Sigmoid colon (tissue), 7 donors: ENCODE measurements around the gene CLEC4G. TPM values are rescaled to one million over a fixed set of nuclear protein-coding genes. Genes with fewer than 3 reads are reported as not detected.

Experiments
- DNase-seq: peaks from one replicate; pipeline ENCODE4 v3.0.0-alpha.2; 2019
- H3K27ac ChIP-seq, 4 donors: fragments of 200-600 bp; sonication (generic); one replicate each; pipeline ENCODE4 v1.5.1; 2016 to 2019; ENCODE audit warnings: mild to moderate bottlenecking in 1 of 4
- H3K27me3 ChIP-seq, 3 donors: fragments of 200-600 bp; sonication (generic); one replicate each; pipeline ENCODE4 v1.5.1; 2019; ENCODE audit warnings: mild to moderate bottlenecking in 1 of 3
- H3K36me3 ChIP-seq, 4 donors: fragments of 200-600 bp; sonication (generic); one replicate each; pipeline ENCODE4 v1.5.1; 2016 to 2019
- H3K4me1 ChIP-seq, 4 donors: fragments of 200-600 bp; sonication (generic); one replicate each; pipeline ENCODE4 v1.5.1; 2017 to 2019
- H3K4me3 ChIP-seq, 4 donors: fragments of 200-600 bp; sonication (generic); one replicate each; pipeline ENCODE4 v1.5.1; 2017 to 2019; ENCODE audit warnings: mild to moderate bottlenecking in 2 of 4, moderate library complexity in 1 of 4
- H3K9me3 ChIP-seq, 4 donors: fragments of 200-600 bp in 3 of 4; sonication (generic) in 3 of 4; one replicate each; pipeline versions ENCODE4 v1.5.1 to v1.6.1; 2013 to 2019
- CTCF ChIP-seq, 4 experiments: fragments of 450-650 bp in 3 of 4; fragments of 200-600 bp in 1 of 4; IDR thresholded peaks; one replicate each; pipeline ENCODE4 v1.5.1; 2016 to 2019; ENCODE audit warnings: antibody characterized with exemption in 4 of 4, mild to moderate bottlenecking in 3 of 4, moderate library complexity in 2 of 4
- EP300 ChIP-seq, 4 donors: sonication (generic); formaldehyde crosslinking; IDR thresholded peaks; one replicate each; pipeline ENCODE4 v1.6.1; 2017; ENCODE audit warnings: antibody characterized with exemption in 4 of 4
- POLR2A ChIP-seq, 2 donors: fragments of 450-650 bp; IDR thresholded peaks; one replicate each; pipeline ENCODE4 v1.6.1; 2016; ENCODE audit warnings: antibody characterized with exemption in 2 of 2, mild to moderate bottlenecking in 2 of 2, moderate library complexity in 2 of 2
- POLR2AphosphoS5 ChIP-seq, 4 donors: sonication (generic); formaldehyde crosslinking; IDR thresholded peaks; one replicate each; pipeline ENCODE4 v1.6.1; 2017; ENCODE audit warnings: antibody characterized with exemption in 4 of 4
- WGBS, 2 donors: extraction: QIAGEN DNeasy Blood & Tissue Kit; methylation state at CpG; one replicate each; pipeline ENCODE4 v1.1.7; 2013; 5-methylcytosine and 5-hydroxymethylcytosine counted together
- intact Hi-C: fragments of 100-400 bp; cut with DNase I; formaldehyde crosslinking; loops from one replicate; pipeline ENCODE4 v1.15.1; 2023
- polyA plus RNA-seq, 3 donors: library from polyadenylated mRNA; stranded (reverse); fragments of 200-250 nt; gene quantifications; one replicate each; pipeline ENCODE4 v1.2.3, GENCODE V29; 2013
- total RNA-seq, 4 donors: library from RNA; depleted of rRNA; stranded (reverse); fragments of >200 nt; gene quantifications; one replicate each; pipeline ENCODE4 v1.1.0, GENCODE V29; 2016
- donor health status: healthy with polysubstance abuse.
- donor health status: Bipolar disorder and iron deficiency.
- donor health status: healthy.

Gene CLEC4G
- total and polyA plus RNA-seq, 7 donors, result 0.45 to 3.6 (median 2.2) TPM; not detected in 1

- H3K4me1 ChIP-seq, result no peaks in the 10 kb centered on the region
- H3K27ac ChIP-seq, result no peak overlapping the region
- H3K9me3 ChIP-seq, result no peaks in the 10 kb centered on the region
- TF ChIP-seq EP300 (IDR thresholded peaks at IDR 0.05), result no peak
- TF ChIP-seq CTCF (IDR thresholded peaks at IDR 0.05), result no peak
- TF ChIP-seq POLR2A (IDR thresholded peaks at IDR 0.05), result no peak
- TF ChIP-seq POLR2AphosphoS5 (IDR thresholded peaks at IDR 0.05), result no peak
- no peaks in the 10 kb centered on the region for H3K36me3 ChIP-seq
- WGBS, 2 donors, result 58 to 62% methylated on average over 2 of the region's 2 CpGs
- H3K4me3 ChIP-seq, result no peak overlapping the region
- peaks cover 0 to 21% (median 6%) of the 10 kb centered on the region in 3 donors for H3K27me3 ChIP-seq
- DNase-seq, result peak; percentile 36
- intact Hi-C loops, result no loop called here
Measured at GRCh38 chr19:7743425-7743841, 11.5 kb upstream of the CLEC4G start.

- 80 to 81% methylated on average over 11 of the region's 11 CpGs for WGBS, 2 donors
- Histone ChIP-seq H3K27ac (no peak overlapping the region), H3K4me3 (no peak overlapping the region), H3K36me3 (no peaks in the 10 kb centered on the region), H3K4me1 (no peaks in the 10 kb centered on the region), H3K27me3 (peaks cover 0 to 17% (median 6%) of the 10 kb centered on the region in 3 donors), H3K9me3 (no peaks in the 10 kb centered on the region)
- intact Hi-C loops, result no loop called here
- TF ChIP-seq POLR2AphosphoS5 (IDR thresholded peaks at IDR 0.05) (no peak), POLR2A (IDR thresholded peaks at IDR 0.05) (no peak), CTCF (IDR thresholded peaks at IDR 0.05) (no peak), EP300 (IDR thresholded peaks at IDR 0.05) (no peak)
- peak; percentile 10 for DNase-seq
Measured at GRCh38 chr19:7742991-7743390, 11.1 kb upstream of the CLEC4G start.

- Histone ChIP-seq H3K4me3 (no peak overlapping the region), H3K4me1 (no peaks in the 10 kb centered on the region), H3K9me3 (no peaks in the 10 kb centered on the region), H3K27me3 (peaks cover 0 to 12% (median 4%) of the 10 kb centered on the region in 3 donors), H3K36me3 (no peaks in the 10 kb centered on the region), H3K27ac (no peak overlapping the region)
- DNase-seq, result peak; percentile 14
- 59 to 88% methylated on average over 2 of the region's 2 CpGs for WGBS, 2 donors
- TF ChIP-seq EP300 (IDR thresholded peaks at IDR 0.05) (no peak), CTCF (IDR thresholded peaks at IDR 0.05) (no peak), POLR2AphosphoS5 (IDR thresholded peaks at IDR 0.05) (no peak), POLR2A (IDR thresholded peaks at IDR 0.05) (no peak)
- intact Hi-C loops, result no loop called here
Measured at GRCh38 chr19:7742575-7742974, 10.7 kb upstream of the CLEC4G start.

- TF ChIP-seq CTCF (IDR thresholded peaks at IDR 0.05), result no peak
- TF ChIP-seq EP300 (IDR thresholded peaks at IDR 0.05), result no peak
- TF ChIP-seq POLR2AphosphoS5 (IDR thresholded peaks at IDR 0.05), result no peak
- TF ChIP-seq POLR2A (IDR thresholded peaks at IDR 0.05), result no peak
- Histone ChIP-seq H3K9me3 (no peaks in the 10 kb centered on the region), H3K4me3 (no peak overlapping the region), H3K27me3 (no peaks in the 10 kb centered on the region), H3K4me1 (no peaks in the 10 kb centered on the region), H3K36me3 (no peaks in the 10 kb centered on the region), H3K27ac (no peak overlapping the region)
- DNase-seq, result no peak
- intact Hi-C loops, result no loop called here
- 76 to 83% methylated on average over 6 of the region's 6 CpGs for WGBS, 2 donors
Measured at GRCh38 chr19:7740682-7741054, 8.8 kb upstream of the CLEC4G start.
